HG02943 (cell line): ENCODE data around the gene HOMER1.
"Not testable (repeated sequence)": the region's sequence is repeated elsewhere in the genome, so short reads cannot be mapped to it uniquely, and the experiment has no call there.

Experiments
- ATAC-seq: cut with Tn5 transposase; IDR thresholded peaks from one replicate; pipeline ENCODE4 v1.9.1; 2021; ENCODE audit warnings: mild to moderate bottlenecking, low read depth, moderate library complexity; ENCODE audit not compliant: unreplicated experiment

Gene HOMER1

GRCh38 chr5:79518718-79519117 lies 4.8 kb upstream of the HOMER1 start:
- ATAC-seq = no peak

- ATAC-seq = no peak
Measured at GRCh38 chr5:79517601-79518000, 3.7 kb upstream of the HOMER1 start.

- no peak for ATAC-seq
Measured at GRCh38 chr5:79516986-79517385, 3.1 kb upstream of the HOMER1 start.

GRCh38 chr5:79516331-79516730 lies 2.4 kb upstream of the HOMER1 start:
- ATAC-seq = not testable (repeated sequence)

GRCh38 chr5:79514391-79515105 lies 614 bp upstream of the HOMER1 start:
- ATAC-seq = peak; percentile 84

- ATAC-seq = no peak
Measured at GRCh38 chr5:79513308-79513703, 628 bp downstream of the HOMER1 start.

- no peak for ATAC-seq
Measured at GRCh38 chr5:79512471-79513307, 1.2 kb downstream of the HOMER1 start.

GRCh38 chr5:79512049-79512448 lies 1.9 kb downstream of the HOMER1 start:
- ATAC-seq = no peak

- ATAC-seq = no peak
Measured at GRCh38 chr5:79510638-79511037, 3.3 kb downstream of the HOMER1 start.

- no peak for ATAC-seq
Measured at GRCh38 chr5:79509244-79509885, 4.6 kb downstream of the HOMER1 start.

GRCh38 chr5:79508794-79509193 lies 5.1 kb downstream of the HOMER1 start:
- ATAC-seq = no peak

- no peak for ATAC-seq
Measured at GRCh38 chr5:79508354-79508753, 5.6 kb downstream of the HOMER1 start.

GRCh38 chr5:79507251-79508205 lies 6.4 kb downstream of the HOMER1 start:
- no peak for ATAC-seq

GRCh38 chr5:79505138-79505537 lies 8.8 kb downstream of the HOMER1 start:
- no peak for ATAC-seq

- ATAC-seq = no peak
Measured at GRCh38 chr5:79503794-79504495, 10.0 kb downstream of the HOMER1 start.

GRCh38 chr5:79499640-79500273 lies 14.2 kb downstream of the HOMER1 start:
- no peak for ATAC-seq

- ATAC-seq = no peak
Measured at GRCh38 chr5:79495311-79495710, 18.6 kb downstream of the HOMER1 start.

- ATAC-seq = no peak
Measured at GRCh38 chr5:79493596-79494345, 20.2 kb downstream of the HOMER1 start.
